Measurements from ENCODE around the gene TRPM8. TPM values are rescaled to one million over a fixed set of nuclear protein-coding genes. Genes with fewer than 3 reads are reported as not detected.

Gene TRPM8
- total RNA-seq (2022; extraction: Qiagen RNA extraction): 0.18 to 0.36 TPM (median 0.25 TPM) in 5 replicates

GRCh38 chr2:233917116-233917515 lies at the start of gene TRPM8:
TSS of gene TRPM8 (plus strand) at chr2:233917373. CDS start at chr2:233926538, 9,165 bp downstream.

DNA sequence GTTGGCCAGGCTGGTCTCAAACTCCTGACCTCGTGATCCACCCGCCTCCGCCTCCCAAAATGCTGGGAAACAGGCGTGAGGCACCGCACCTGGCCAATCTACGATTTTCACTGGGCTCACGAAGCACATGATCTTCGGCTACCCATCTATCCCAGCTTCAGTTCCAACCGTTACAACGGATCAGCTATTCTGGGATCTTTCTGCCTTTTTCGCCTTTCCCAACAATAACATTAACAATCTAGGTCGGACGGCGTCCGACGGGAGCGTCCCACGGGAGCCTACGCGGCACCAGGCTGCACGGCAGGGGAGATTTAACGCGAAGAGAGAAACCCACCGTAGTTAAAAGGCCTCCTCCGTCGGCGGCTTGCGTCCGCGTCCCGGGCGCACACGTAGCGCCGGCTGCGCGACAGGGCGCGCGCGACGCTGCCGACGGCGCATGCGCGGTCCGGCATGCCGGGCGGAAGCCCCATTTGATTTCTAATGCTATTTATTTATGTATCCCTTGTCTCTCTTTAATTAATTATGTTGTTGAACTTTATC lies 49.1 kb upstream of the TRPM8 start, which contains the start of gene MSL3B:
Gene MSL3B (minus strand): TSS at position 394 of the 540 bp plus-strand sequence.

DNA sequence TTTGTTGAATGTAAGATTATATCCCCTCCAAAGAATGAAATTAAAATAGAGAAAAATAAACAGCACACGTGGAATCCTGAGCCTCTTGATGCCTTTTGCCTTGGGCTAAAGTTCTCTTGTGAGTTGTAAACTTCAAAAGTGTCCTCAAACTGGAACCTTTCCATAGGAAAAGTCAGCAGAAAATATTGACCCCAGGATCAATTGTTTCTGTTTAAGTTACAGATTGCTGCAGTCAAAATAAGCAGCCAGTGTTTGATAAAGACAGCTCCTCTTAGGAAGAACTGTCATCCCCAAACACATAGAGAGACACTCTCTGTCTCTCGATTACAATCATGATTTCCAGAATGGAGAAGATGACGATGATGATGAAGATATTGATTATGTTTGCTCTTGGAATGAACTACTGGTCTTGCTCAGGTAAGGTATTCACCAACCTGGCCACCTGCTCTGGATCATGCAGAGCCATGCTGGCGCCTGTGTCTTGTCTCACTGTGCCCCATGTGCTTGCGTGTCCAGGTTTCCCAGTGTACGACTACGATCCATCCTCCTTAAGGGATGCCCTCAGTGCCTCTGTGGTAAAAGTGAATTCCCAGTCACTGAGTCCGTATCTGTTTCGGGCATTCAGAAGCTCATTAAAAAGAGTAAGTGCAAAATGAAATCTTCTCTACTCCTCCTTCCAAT lies 133.4 kb downstream of the TRPM8 start, which contains the start of gene SPP2:
Gene SPP2 (plus strand): TSS at position 248 of the 681 bp plus-strand sequence. CDS start 85 bp downstream, at position 333.

Other genes with a start within 250 kb of the TRPM8 start
- gene UGT1A9, start 245.5 kb upstream of the TRPM8 start, total RNA-seq (2022; extraction: Qiagen RNA extraction): 3.9 to 5.2 TPM (median 4.5 TPM) in 5 replicates
- gene UGT1A7, start 235.5 kb upstream of the TRPM8 start, total RNA-seq (2022; extraction: Qiagen RNA extraction): 3.4 to 5.3 TPM (median 3.5 TPM) in 5 replicates
- gene UGT1A6, start 224.5 kb upstream of the TRPM8 start, total RNA-seq (2022; extraction: Qiagen RNA extraction): 1.2 to 1.9 TPM (median 1.4 TPM) in 5 replicates
- gene UGT1A5, start 204.5 kb upstream of the TRPM8 start, total RNA-seq (2022; extraction: Qiagen RNA extraction): 0.06 TPM in 1 of 5 replicates, not detected in the others
- gene UGT1A4, start 198.6 kb upstream of the TRPM8 start, total RNA-seq (2022; extraction: Qiagen RNA extraction): 0.07 TPM in 1 of 5 replicates, not detected in the others
- gene UGT1A3, start 188.3 kb upstream of the TRPM8 start, total RNA-seq (2022; extraction: Qiagen RNA extraction): 0.06 to 0.18 TPM (median 0.11 TPM) in 3 of 5 replicates, not detected in the others
- 0.39 to 1.1 TPM (median 0.87 TPM) in 5 replicates for gene UGT1A1, start 157.1 kb upstream of the TRPM8 start, total RNA-seq (2022; extraction: Qiagen RNA extraction)
- gene MROH2A, start 139.0 kb upstream of the TRPM8 start, total RNA-seq (2022; extraction: Qiagen RNA extraction): 0.14 to 0.37 TPM (median 0.30 TPM) in 5 replicates
- 51.2 to 56.5 TPM (median 54.7 TPM) in 5 replicates for gene HJURP, start 62.8 kb upstream of the TRPM8 start, total RNA-seq (2022; extraction: Qiagen RNA extraction)
- not detected in 5 replicates for gene SPP2, start 133.3 kb downstream of the TRPM8 start, total RNA-seq (2022; extraction: Qiagen RNA extraction)

All from A549 treated with dexamethasone at 1 μM for 4 hours (cell line).